T-cell (primary cell): ENCODE measurements around the gene SLC2A10. TPM values are rescaled to one million over a fixed set of nuclear protein-coding genes. Genes with fewer than 3 reads are reported as not detected.

Source experiments
- ATAC-seq, 4 experiments: fragments of 200-7000 bp in 3 of 4; fragments of 150-1000 bp in 1 of 4; cut with Tn5 transposase; replicated peaks in 1 of 4; 1 replicate in 3 of 4; 2 replicates in 1 of 4; pipeline ENCODE4 v1.10.0; 2021; ENCODE audit warnings: moderate library complexity in 3 of 4, mild to moderate bottlenecking in 2 of 4, moderate number of reproducible peaks in 1 of 4
- CTCF ChIA-PET, 2 donors: fragments of 300-600 bp; sonication (Branson Sonifier 250); formaldehyde crosslinking; loops; one replicate each; lab custom pipeline; 2022; ENCODE audit warnings: antibody characterized with exemption in 2 of 2; lab: Charles Lee
- POLR2A ChIA-PET, 2 donors: fragments of 300-600 bp; sonication (Branson Sonifier 250); formaldehyde crosslinking; loops; one replicate each; lab custom pipeline; 2022; ENCODE audit warnings: antibody characterized with exemption in 2 of 2; lab: Charles Lee
- DNase-seq, 35 experiments: peaks; one replicate each; pipeline versions ENCODE4 v3.0.0 to v3.0.0-alpha.2; 2013 to 2023
- H3K27ac ChIP-seq: one replicate; pipeline ENCODE4 v1.5.1; 2013; ENCODE audit warnings: low read length
- H3K27me3 ChIP-seq, 2 experiments: replicated peaks in 1 of 2; 1 replicate in 1 of 2; 2 replicates in 1 of 2; pipeline versions ENCODE4 v1.6.1 to v1.7.0; 2013; ENCODE audit warnings: low read length in 1 of 2, mixed read lengths in 1 of 2; ENCODE audit not compliant: control insufficient read depth in 2 of 2, insufficient read depth in 2 of 2; ENCODE audit errors: extremely low read depth in 1 of 2
- H3K36me3 ChIP-seq, 2 donors: 1 replicate in 1 of 2; 2 replicates in 1 of 2; pipeline versions ENCODE4 v1.6.1 to v1.7.0; 2013; ENCODE audit warnings: low read length in 1 of 2; ENCODE audit not compliant: control insufficient read depth in 2 of 2, insufficient read depth in 1 of 2; ENCODE audit errors: extremely low read depth in 1 of 2
- H3K4me1 ChIP-seq, 2 experiments: 1 replicate in 1 of 2; 2 replicates in 1 of 2; pipeline versions ENCODE4 v1.6.1 to v1.7.0; 2013; ENCODE audit warnings: low read length in 2 of 2, mixed read lengths in 1 of 2; ENCODE audit not compliant: insufficient read depth in 2 of 2, control insufficient read depth in 1 of 2; ENCODE audit errors: extremely low read depth in 1 of 2
- H3K4me3 ChIP-seq, 2 donors: 1 replicate in 1 of 2; 2 replicates in 1 of 2; pipeline versions ENCODE4 v1.5.1 to v1.7.0; 2013; ENCODE audit warnings: mild to moderate bottlenecking in 2 of 2, low read length in 1 of 2, moderate library complexity in 1 of 2; ENCODE audit not compliant: control insufficient read depth in 1 of 2; ENCODE audit errors: extremely low read depth in 1 of 2
- H3K9me3 ChIP-seq: 2 replicates; pipeline ENCODE4 v1.7.0; 2013
- H3K27ac Mint-ChIP-seq, 2 donors: one replicate each; pipeline ENCODE4 v1.8.0; 2020 to 2021; ENCODE audit warnings: mild to moderate bottlenecking in 2 of 2, mixed read lengths in 2 of 2
- H3K27me3 Mint-ChIP-seq, 2 donors: one replicate each; pipeline ENCODE4 v1.8.0; 2021 to 2022; ENCODE audit warnings: mixed read lengths in 2 of 2
- H3K36me3 Mint-ChIP-seq: one replicate; pipeline ENCODE4 v1.8.0; 2021; ENCODE audit warnings: mixed read lengths
- H3K4me1 Mint-ChIP-seq, 3 donors: one replicate each; pipeline ENCODE4 v1.8.0; 2020 to 2022; ENCODE audit warnings: mixed read lengths in 3 of 3, mild to moderate bottlenecking in 1 of 3
- H3K4me3 Mint-ChIP-seq, 3 donors: one replicate each; pipeline ENCODE4 v1.8.0; 2020 to 2022; ENCODE audit warnings: mild to moderate bottlenecking in 3 of 3, mixed read lengths in 3 of 3, moderate library complexity in 3 of 3
- H3K9me3 Mint-ChIP-seq, 3 donors: one replicate each; pipeline ENCODE4 v1.8.0; 2020 to 2022; ENCODE audit warnings: mixed read lengths in 3 of 3
- WGBS: methylation state at CpG from one replicate; pipeline ENCODE4 v1.1.5; 2013; ENCODE audit warnings: missing lambda C conversion rate; ENCODE audit not compliant: insufficient coverage; 5-methylcytosine and 5-hydroxymethylcytosine counted together
- total RNA-seq, 35 experiments: library from RNA in 6 of 35; stranded (reverse) in 6 of 35; fragments of 120-200 nt in 1 of 35; gene quantifications; one replicate each; pipeline versions ENCODE4 v1.2.1 to v1.2.4 and lab custom pipeline; 2013 to 2026

Gene SLC2A10
- total RNA-seq, 5 donors from 2014 or later (not counting 1 experiment from before 2014, with no cell fraction given): 0.07 to 0.54 (median 0.09) TPM; not detected in 2

- H3K27me3 ChIP-seq: peaks cover 0 to 4% of the 10 kb centered on the region in 2 experiments
- no peak overlapping the region for H3K27ac Mint-ChIP-seq
- H3K36me3 Mint-ChIP-seq: peaks cover 35% of the 10 kb centered on the region
- no peak overlapping the region for H3K4me3 ChIP-seq
- no peaks in the 10 kb centered on the region for H3K4me1 ChIP-seq
- no peaks in the 10 kb centered on the region for H3K27me3 Mint-ChIP-seq
- no peaks in the 10 kb centered on the region for H3K9me3 ChIP-seq
- WGBS: 90% methylated on average over 5 of the region's 6 CpGs
- ChIA-PET POLR2A (no interaction called here), CTCF (no interaction called here)
- DNase-seq (no peak), ATAC-seq (no peak)
- H3K4me1 Mint-ChIP-seq: no peaks in the 10 kb centered on the region
- peaks cover 3 to 12% (median 6%) of the 10 kb centered on the region in 3 donors for H3K9me3 Mint-ChIP-seq
- H3K4me3 Mint-ChIP-seq: no peak overlapping the region
- no peak overlapping the region for H3K27ac ChIP-seq
- no peaks in the 10 kb centered on the region for H3K36me3 ChIP-seq
Measured at GRCh38 chr20:46666818-46667515, 42.5 kb upstream of the SLC2A10 start.

GRCh38 chr20:46670228-46670584, 39.2 kb upstream of the SLC2A10 start:
- no peaks in the 10 kb centered on the region for H3K4me1 ChIP-seq
- Mint-ChIP-seq H3K4me1 (no peaks in the 10 kb centered on the region), H3K27ac (no peak overlapping the region), H3K4me3 (no peak overlapping the region), H3K9me3 (peaks cover 3 to 12% (median 6%) of the 10 kb centered on the region in 3 donors), H3K36me3 (peaks cover 28% of the 10 kb centered on the region), H3K27me3 (no peaks in the 10 kb centered on the region)
- CTCF ChIA-PET: no interaction called here
- WGBS: no CpG with 5 or more reads among the region's 2 CpGs
- no peaks in the 10 kb centered on the region for H3K9me3 ChIP-seq
- DNase-seq (no peak), ATAC-seq (no peak)
- no peak overlapping the region for H3K27ac ChIP-seq
- no peaks in the 10 kb centered on the region for H3K36me3 ChIP-seq
- H3K4me3 ChIP-seq: no peak overlapping the region
- H3K27me3 ChIP-seq: no peaks in the 10 kb centered on the region
- POLR2A ChIA-PET: no interaction called here

GRCh38 chr20:46670585-46671584, 38.6 kb upstream of the SLC2A10 start:
- no peaks in the 10 kb centered on the region for H3K4me1 ChIP-seq
- Mint-ChIP-seq H3K4me1 (no peaks in the 10 kb centered on the region), H3K9me3 (peaks cover 3 to 12% (median 6%) of the 10 kb centered on the region in 3 donors), H3K4me3 (no peak overlapping the region), H3K27me3 (no peaks in the 10 kb centered on the region), H3K36me3 (peaks cover 25% of the 10 kb centered on the region), H3K27ac (no peak overlapping the region)
- 91% methylated on average over 2 of the region's 3 CpGs for WGBS
- H3K27ac ChIP-seq: no peak overlapping the region
- no peaks in the 10 kb centered on the region for H3K27me3 ChIP-seq
- no peaks in the 10 kb centered on the region for H3K9me3 ChIP-seq
- ChIA-PET CTCF (no interaction called here), POLR2A (no interaction called here)
- no peak for DNase-seq
- H3K36me3 ChIP-seq: no peaks in the 10 kb centered on the region
- H3K4me3 ChIP-seq: peak overlapping the region in 1 of 2 donors; percentile 3
- no peak for ATAC-seq

GRCh38 chr20:46671866-46672542, 37.4 kb upstream of the SLC2A10 start:
- no peak overlapping the region for H3K27ac Mint-ChIP-seq
- DNase-seq: no peak
- H3K9me3 ChIP-seq: no peaks in the 10 kb centered on the region
- no peaks in the 10 kb centered on the region for H3K36me3 ChIP-seq
- ATAC-seq: no peak
- ChIA-PET POLR2A (no interaction called here), CTCF (no interaction called here)
- no peak overlapping the region for H3K27ac ChIP-seq
- H3K27me3 Mint-ChIP-seq: no peaks in the 10 kb centered on the region
- H3K4me1 Mint-ChIP-seq: no peaks in the 10 kb centered on the region
- peaks cover 3 to 12% (median 6%) of the 10 kb centered on the region in 3 donors for H3K9me3 Mint-ChIP-seq
- H3K4me3 Mint-ChIP-seq: no peak overlapping the region
- H3K27me3 ChIP-seq: no peaks in the 10 kb centered on the region
- H3K4me1 ChIP-seq: no peaks in the 10 kb centered on the region
- peaks cover 22% of the 10 kb centered on the region for H3K36me3 Mint-ChIP-seq
- no peak overlapping the region for H3K4me3 ChIP-seq
- WGBS: 100% methylated on average over 1 of the region's 3 CpGs

- POLR2A ChIA-PET: no interaction called here
- WGBS: 100% methylated on average over 3 of the region's 5 CpGs
Measured at GRCh38 chr20:46672543-46673148, 36.8 kb upstream of the SLC2A10 start.

More at GRCh38 chr20:46672543-46673148, 36.8 kb upstream of the SLC2A10 start:
- ATAC-seq (no peak), DNase-seq (no peak)
- Mint-ChIP-seq H3K36me3 (peaks cover 22% of the 10 kb centered on the region), H3K4me3 (no peak overlapping the region), H3K27me3 (no peaks in the 10 kb centered on the region), H3K27ac (no peak overlapping the region), H3K9me3 (peaks cover 3 to 12% (median 6%) of the 10 kb centered on the region in 3 donors), H3K4me1 (no peaks in the 10 kb centered on the region)
- Histone ChIP-seq H3K4me1 (no peaks in the 10 kb centered on the region), H3K27ac (no peak overlapping the region), H3K27me3 (no peaks in the 10 kb centered on the region), H3K4me3 (no peak overlapping the region), H3K36me3 (no peaks in the 10 kb centered on the region), H3K9me3 (no peaks in the 10 kb centered on the region)
- CTCF ChIA-PET: no interaction called here
